Progenitor cell of endocrine pancreas (in vitro differentiated cells): Measurements from ENCODE around the gene SBK1. TPM values are rescaled to one million over a fixed set of nuclear protein-coding genes. Genes with fewer than 3 reads are reported as not detected.
A peak's percentile ranks its signal among the peaks of the same experiment; 100 is the strongest.

Source experiments
- DNase-seq: peaks from one replicate; pipeline ENCODE4 v3.0.0; 2021; ENCODE audit warnings: low spot score; ENCODE audit not compliant: unreplicated experiment
- H3K27ac Mint-ChIP-seq: 2 replicates; pipeline ENCODE4 v1.8.0; 2021; ENCODE audit warnings: mild to moderate bottlenecking, moderate library complexity, mixed read lengths
- H3K27me3 Mint-ChIP-seq: 2 replicates; pipeline ENCODE4 v1.8.0; 2021; ENCODE audit warnings: mixed read lengths
- H3K36me3 Mint-ChIP-seq: 2 replicates; pipeline ENCODE4 v1.8.0; 2022; ENCODE audit warnings: mixed read lengths; ENCODE audit not compliant: insufficient read depth
- H3K4me1 Mint-ChIP-seq: 2 replicates; pipeline ENCODE4 v1.8.0; 2021; ENCODE audit warnings: low read depth, mixed read lengths
- H3K4me3 Mint-ChIP-seq: 2 replicates; pipeline ENCODE4 v1.8.0; 2021; ENCODE audit warnings: low read depth, mild to moderate bottlenecking, moderate library complexity, mixed read lengths
- H3K9me3 Mint-ChIP-seq: 2 replicates; pipeline ENCODE4 v1.8.0; 2021; ENCODE audit warnings: low read depth, mixed read lengths
- total RNA-seq: library from RNA; stranded (reverse); gene quantifications from 2 replicates; pipeline ENCODE4 v1.2.1, GENCODE V29; 2021
- TF ChIP-seq, protein P1 (sequence below): fragments of 200-600 bp; sonication (generic); IDR thresholded peaks from one replicate; pipeline ENCODE4 v1.5.0; 2021; ENCODE audit warnings: antibody characterized with exemption, mild to moderate bottlenecking; ENCODE audit not compliant: unreplicated experiment

Gene SBK1
- total RNA-seq, 1 donor from 2014 or later = 91.2 TPM

DNA sequence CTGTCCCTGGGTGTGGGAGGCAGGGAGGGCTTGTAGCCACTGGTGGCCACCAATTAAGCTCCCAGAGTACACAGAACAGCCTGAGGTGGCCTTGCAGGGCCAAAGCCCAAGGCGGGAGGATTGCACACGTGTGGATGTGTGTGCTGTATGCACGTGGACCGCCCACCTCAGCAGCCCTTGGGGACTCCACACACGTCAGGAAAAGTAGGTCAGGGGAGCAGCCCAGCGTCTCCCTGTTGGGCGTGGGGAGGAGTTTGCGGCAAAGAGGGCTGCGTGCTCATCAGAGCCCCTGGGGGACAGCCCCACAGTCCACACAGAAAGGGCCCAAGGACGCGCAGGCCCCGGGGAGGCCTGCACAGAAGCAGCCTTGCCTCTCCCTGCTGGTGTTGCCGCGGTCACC lies 19.6 kb downstream of the SBK1 start:
- Mint-ChIP-seq H3K27ac (peak overlapping the region; percentile 7), H3K9me3 (no peaks in the 10 kb centered on the region), H3K27me3 (no peaks in the 10 kb centered on the region), H3K36me3 (peaks cover 17% of the 10 kb centered on the region), H3K4me3 (no peak overlapping the region), H3K4me1 (no peaks in the 10 kb centered on the region)
- TF ChIP-seq, protein P1, sequence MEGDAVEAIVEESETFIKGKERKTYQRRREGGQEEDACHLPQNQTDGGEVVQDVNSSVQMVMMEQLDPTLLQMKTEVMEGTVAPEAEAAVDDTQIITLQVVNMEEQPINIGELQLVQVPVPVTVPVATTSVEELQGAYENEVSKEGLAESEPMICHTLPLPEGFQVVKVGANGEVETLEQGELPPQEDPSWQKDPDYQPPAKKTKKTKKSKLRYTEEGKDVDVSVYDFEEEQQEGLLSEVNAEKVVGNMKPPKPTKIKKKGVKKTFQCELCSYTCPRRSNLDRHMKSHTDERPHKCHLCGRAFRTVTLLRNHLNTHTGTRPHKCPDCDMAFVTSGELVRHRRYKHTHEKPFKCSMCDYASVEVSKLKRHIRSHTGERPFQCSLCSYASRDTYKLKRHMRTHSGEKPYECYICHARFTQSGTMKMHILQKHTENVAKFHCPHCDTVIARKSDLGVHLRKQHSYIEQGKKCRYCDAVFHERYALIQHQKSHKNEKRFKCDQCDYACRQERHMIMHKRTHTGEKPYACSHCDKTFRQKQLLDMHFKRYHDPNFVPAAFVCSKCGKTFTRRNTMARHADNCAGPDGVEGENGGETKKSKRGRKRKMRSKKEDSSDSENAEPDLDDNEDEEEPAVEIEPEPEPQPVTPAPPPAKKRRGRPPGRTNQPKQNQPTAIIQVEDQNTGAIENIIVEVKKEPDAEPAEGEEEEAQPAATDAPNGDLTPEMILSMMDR = no peak
- no peak for DNase-seq

DNA sequence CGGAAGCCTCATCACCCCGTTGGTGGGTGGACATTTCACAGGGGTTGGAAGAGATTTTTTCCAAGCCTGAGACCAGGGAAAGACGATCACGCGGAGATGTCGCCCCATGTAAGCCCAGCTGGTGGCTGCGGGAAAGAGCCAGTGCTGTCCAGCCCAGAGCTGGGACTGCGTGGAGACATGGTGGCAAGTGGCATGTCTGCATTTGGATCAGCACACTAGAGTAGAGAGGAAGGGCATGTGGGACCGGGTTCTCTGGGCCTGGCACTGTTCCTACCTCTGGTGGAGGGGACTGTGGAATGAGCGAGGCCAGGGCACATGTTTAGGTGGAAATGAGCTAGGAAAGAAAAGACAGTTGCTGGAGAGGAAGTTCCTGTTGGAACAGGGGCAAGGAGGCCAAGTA lies 20.0 kb downstream of the SBK1 start:
- DNase-seq = no peak
- Mint-ChIP-seq H3K36me3 (peaks cover 16% of the 10 kb centered on the region), H3K4me1 (no peaks in the 10 kb centered on the region), H3K27me3 (no peaks in the 10 kb centered on the region), H3K4me3 (no peak overlapping the region), H3K9me3 (no peaks in the 10 kb centered on the region), H3K27ac (peak overlapping the region; percentile 7)
- TF ChIP-seq, protein P1 = no peak

DNA sequence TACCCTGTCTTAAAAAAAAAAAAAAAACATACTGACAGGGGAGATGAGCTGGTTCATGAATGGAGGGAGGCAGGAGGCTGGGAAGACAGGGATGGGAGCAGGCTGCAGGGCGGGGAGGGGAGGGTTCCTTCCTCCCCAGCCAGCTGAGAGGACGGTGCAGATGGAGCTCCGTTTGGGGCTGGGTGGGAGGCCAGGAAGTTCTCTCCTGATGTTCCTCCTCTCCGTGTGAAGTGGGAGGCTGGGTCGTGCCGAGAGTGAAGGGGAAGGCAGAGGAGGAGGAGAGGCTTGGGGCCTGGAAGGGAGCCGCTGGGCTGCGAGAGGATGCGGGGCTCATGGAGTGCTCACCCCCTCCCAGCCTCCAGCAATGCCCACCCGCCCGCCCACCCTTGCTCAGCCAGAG lies 21.3 kb downstream of the SBK1 start:
- no peak overlapping the region for H3K4me3 Mint-ChIP-seq
- peaks cover 17% of the 10 kb centered on the region for H3K36me3 Mint-ChIP-seq

DNA sequence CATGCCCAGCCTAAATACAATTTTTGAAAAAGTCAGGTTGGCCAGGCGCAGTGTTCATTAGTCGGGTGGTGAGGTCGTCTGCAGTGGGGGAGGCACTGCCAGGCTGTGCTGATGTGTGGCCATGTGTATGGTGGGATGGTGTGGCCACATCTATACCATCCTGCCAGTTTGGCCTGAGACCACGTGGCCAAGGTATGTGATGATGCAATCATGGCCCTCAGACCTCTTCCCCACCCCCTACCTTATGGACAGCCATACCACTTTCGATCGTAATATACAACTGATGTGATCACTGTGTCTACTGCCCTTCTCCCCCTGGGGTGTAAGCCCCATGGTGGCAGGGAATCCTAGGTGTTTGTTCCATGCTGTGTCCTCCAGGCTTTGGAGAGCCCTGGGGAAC lies 23.7 kb downstream of the SBK1 start:
- Mint-ChIP-seq H3K9me3 (no peaks in the 10 kb centered on the region), H3K27me3 (no peaks in the 10 kb centered on the region), H3K36me3 (peaks cover 14% of the 10 kb centered on the region), H3K27ac (no peak overlapping the region), H3K4me1 (no peaks in the 10 kb centered on the region), H3K4me3 (no peak overlapping the region)
- DNase-seq = no peak
- TF ChIP-seq, protein P1 = no peak

More for the DNA sequence above, 21.3 kb downstream of the SBK1 start:
- H3K4me1 Mint-ChIP-seq = no peaks in the 10 kb centered on the region
- DNase-seq = no peak
- TF ChIP-seq, protein P1 = no peak
- H3K27me3 Mint-ChIP-seq = no peaks in the 10 kb centered on the region
- H3K9me3 Mint-ChIP-seq = no peaks in the 10 kb centered on the region
- no peak overlapping the region for H3K27ac Mint-ChIP-seq

DNA sequence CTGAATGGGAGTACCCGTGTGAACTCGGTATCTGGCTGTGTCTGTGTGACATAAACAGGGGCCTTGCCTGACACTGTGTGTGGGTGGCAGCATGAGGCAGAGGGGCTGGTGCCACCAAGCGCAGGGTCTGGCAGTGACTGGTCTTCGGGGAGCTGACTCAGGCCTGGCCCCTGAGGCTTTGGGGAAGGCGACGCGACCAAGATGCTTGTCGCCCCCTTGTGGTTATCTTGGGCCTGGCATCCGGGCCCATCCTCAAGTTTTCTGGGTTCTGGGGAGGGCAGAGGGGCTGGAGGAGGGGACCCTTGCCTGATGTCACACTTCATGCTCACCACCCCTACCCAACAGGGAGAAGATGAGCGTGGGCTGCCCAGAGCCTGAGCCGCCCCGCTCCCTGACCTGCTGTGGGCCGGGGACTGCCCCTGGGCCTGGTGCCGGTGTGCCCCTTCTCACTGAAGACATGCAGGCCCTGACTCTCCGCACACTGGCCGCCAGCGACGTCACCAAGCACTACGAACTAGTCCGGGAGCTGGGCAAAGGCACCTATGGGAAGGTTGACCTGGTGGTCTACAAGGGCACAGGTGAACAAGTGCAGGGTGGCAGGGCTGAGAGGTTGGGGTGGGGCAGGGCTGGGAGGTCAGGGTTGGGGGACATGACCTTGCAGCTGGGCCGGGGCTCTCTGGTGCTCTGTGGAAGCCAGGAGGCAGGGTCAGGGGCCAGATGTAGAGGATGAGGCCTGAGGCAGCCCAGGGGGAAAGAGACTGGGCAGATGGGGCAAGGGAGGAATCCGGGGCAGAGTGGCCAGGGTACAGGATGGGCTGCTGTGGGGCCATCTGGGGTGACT lies 24.9 kb downstream of the SBK1 start:
- H3K4me1 Mint-ChIP-seq = no peaks in the 10 kb centered on the region
- H3K9me3 Mint-ChIP-seq = no peaks in the 10 kb centered on the region
- H3K4me3 Mint-ChIP-seq = no peak overlapping the region
- peaks cover 13% of the 10 kb centered on the region for H3K36me3 Mint-ChIP-seq
- TF ChIP-seq, protein P1 = peak; percentile 85
- peak; percentile 47 for DNase-seq
- H3K27me3 Mint-ChIP-seq = no peaks in the 10 kb centered on the region
- peak overlapping the region; percentile 37 for H3K27ac Mint-ChIP-seq
